HCT116 (cell line): ENCODE measurements around the gene IL1R2.

ENCODE experiments used
- EGR1 ChIP-seq: IDR thresholded peaks from 2 replicates; pipeline ENCODE4 v1.6.1; 2012; ENCODE audit warnings: low read depth
- EZH2 ChIP-seq: fragments of 200-600 bp; sonication (generic); IDR thresholded peaks from 2 replicates; pipeline ENCODE4 v1.6.1; 2017; ENCODE audit warnings: antibody characterized with exemption, mixed run types
- EZH2phosphoT487 ChIP-seq: fragments of 200-600 bp; IDR thresholded peaks from 2 replicates; pipeline ENCODE4 v1.6.1; 2018; ENCODE audit warnings: antibody characterized with exemption, borderline replicate concordance
- FOSL1 ChIP-seq: IDR thresholded peaks from 2 replicates; pipeline ENCODE4 v1.6.1; 2012; ENCODE audit warnings: low read depth
- POLR2A ChIP-seq: IDR thresholded peaks from 2 replicates; pipeline ENCODE4 v1.7.0; 2011; ENCODE audit warnings: borderline replicate concordance; ENCODE audit not compliant: insufficient read depth, insufficient read length; ENCODE audit errors: extremely low read depth
- SRF ChIP-seq: IDR thresholded peaks from 2 replicates; pipeline ENCODE4 v1.6.1; 2012; ENCODE audit warnings: low read depth
- ZNF274 ChIP-seq: fragments of 200-500 bp; sonication (Bioruptor generic); IDR thresholded peaks from 2 replicates; pipeline ENCODE4 v1.6.1; 2014; ENCODE audit warnings: mild to moderate bottlenecking, low read depth, low read length, inconsistent platforms
- TF ChIP-seq, protein P1 (sequence below), 3 experiments: fragments of 200-600 bp in 1 of 3; sonication (generic) in 1 of 3; IDR thresholded peaks in 2 of 3; conservative IDR thresholded peaks in 1 of 3; 2 replicates each; pipeline ENCODE4 v1.5.1; 2012 to 2017; ENCODE audit warnings: low read depth in 2 of 3, low read length in 2 of 3, antibody characterized with exemption in 1 of 3, borderline replicate concordance in 1 of 3, control low read depth in 1 of 3, mild to moderate bottlenecking in 1 of 3, mixed read lengths in 1 of 3, mixed run types in 1 of 3, moderate library complexity in 1 of 3; ENCODE audit not compliant: insufficient read depth in 1 of 3

GRCh38 chr2:102006886-102007278 lies 15.1 kb downstream of the IL1R2 start:
- TF ChIP-seq SRF, result no peak
- no peak for TF ChIP-seq EZH2
- TF ChIP-seq, protein P1, sequence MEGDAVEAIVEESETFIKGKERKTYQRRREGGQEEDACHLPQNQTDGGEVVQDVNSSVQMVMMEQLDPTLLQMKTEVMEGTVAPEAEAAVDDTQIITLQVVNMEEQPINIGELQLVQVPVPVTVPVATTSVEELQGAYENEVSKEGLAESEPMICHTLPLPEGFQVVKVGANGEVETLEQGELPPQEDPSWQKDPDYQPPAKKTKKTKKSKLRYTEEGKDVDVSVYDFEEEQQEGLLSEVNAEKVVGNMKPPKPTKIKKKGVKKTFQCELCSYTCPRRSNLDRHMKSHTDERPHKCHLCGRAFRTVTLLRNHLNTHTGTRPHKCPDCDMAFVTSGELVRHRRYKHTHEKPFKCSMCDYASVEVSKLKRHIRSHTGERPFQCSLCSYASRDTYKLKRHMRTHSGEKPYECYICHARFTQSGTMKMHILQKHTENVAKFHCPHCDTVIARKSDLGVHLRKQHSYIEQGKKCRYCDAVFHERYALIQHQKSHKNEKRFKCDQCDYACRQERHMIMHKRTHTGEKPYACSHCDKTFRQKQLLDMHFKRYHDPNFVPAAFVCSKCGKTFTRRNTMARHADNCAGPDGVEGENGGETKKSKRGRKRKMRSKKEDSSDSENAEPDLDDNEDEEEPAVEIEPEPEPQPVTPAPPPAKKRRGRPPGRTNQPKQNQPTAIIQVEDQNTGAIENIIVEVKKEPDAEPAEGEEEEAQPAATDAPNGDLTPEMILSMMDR (IDR thresholded peaks at IDR 0.05 in 2 of 3, conservative IDR thresholded peaks at IDR 0.05 in 1 of 3; ENCODE audit: borderline replicate concordance in 1 of 3, insufficient read depth in 1 of 3, low read depth in 2 of 3, low read length in 2 of 3), result no peak
- TF ChIP-seq POLR2A, result no peak
- TF ChIP-seq EZH2phosphoT487, result no peak
- no peak for TF ChIP-seq ZNF274
- TF ChIP-seq EGR1, result no peak
- TF ChIP-seq FOSL1, result no peak
